SK-N-MC (cell line): Measurements from ENCODE around the gene ZNF74.

Experiments
- DNase-seq: peaks from one replicate; pipeline ENCODE4 v3.0.0-alpha.2; 2011; ENCODE audit warnings: low read depth, low spot score
- H3K27ac ChIP-seq: fragments of 200-600 bp; sonication (generic); 2 replicates; pipeline ENCODE4 v1.5.1; 2016; ENCODE audit warnings: mixed run types
- H3K36me3 ChIP-seq: fragments of 200-600 bp; sonication (generic); 2 replicates; pipeline ENCODE4 v1.6.1; 2017; ENCODE audit warnings: antibody characterized with exemption, low read length, mixed read lengths; ENCODE audit not compliant: insufficient read depth
- H3K4me3 ChIP-seq: fragments of 200-600 bp; sonication (generic); 2 replicates; pipeline ENCODE4 v1.5.1; 2016
- H3K9ac ChIP-seq: fragments of 200-600 bp; sonication (generic); 2 replicates; pipeline ENCODE4 v1.8.0; 2017; ENCODE audit warnings: mixed run types, mixed read lengths; ENCODE audit not compliant: insufficient read length
- H3K9me3 ChIP-seq: fragments of 200-600 bp; sonication (generic); 2 replicates; pipeline ENCODE4 v1.6.1; 2017; ENCODE audit warnings: low read depth, mild to moderate bottlenecking, antibody characterized with exemption, low read length, moderate library complexity, mixed read lengths
- EZH2 ChIP-seq: fragments of 200-600 bp; sonication (generic); IDR thresholded peaks from one replicate; pipeline ENCODE4 v1.6.1; 2017; ENCODE audit warnings: antibody characterized with exemption
- FOXP2 ChIP-seq: optimal IDR thresholded peaks from 2 replicates; pipeline ENCODE3; 2011; ENCODE audit warnings: mild to moderate bottlenecking, moderate library complexity; ENCODE audit not compliant: insufficient read depth; ENCODE audit errors: extremely low read length, control extremely low read depth
- POLR2AphosphoS5 ChIP-seq: IDR thresholded peaks from 2 replicates; pipeline ENCODE4 v1.6.1; 2012; ENCODE audit warnings: mild to moderate bottlenecking, low read depth, low read length, borderline replicate concordance

The ZNF74 gene

DNA sequence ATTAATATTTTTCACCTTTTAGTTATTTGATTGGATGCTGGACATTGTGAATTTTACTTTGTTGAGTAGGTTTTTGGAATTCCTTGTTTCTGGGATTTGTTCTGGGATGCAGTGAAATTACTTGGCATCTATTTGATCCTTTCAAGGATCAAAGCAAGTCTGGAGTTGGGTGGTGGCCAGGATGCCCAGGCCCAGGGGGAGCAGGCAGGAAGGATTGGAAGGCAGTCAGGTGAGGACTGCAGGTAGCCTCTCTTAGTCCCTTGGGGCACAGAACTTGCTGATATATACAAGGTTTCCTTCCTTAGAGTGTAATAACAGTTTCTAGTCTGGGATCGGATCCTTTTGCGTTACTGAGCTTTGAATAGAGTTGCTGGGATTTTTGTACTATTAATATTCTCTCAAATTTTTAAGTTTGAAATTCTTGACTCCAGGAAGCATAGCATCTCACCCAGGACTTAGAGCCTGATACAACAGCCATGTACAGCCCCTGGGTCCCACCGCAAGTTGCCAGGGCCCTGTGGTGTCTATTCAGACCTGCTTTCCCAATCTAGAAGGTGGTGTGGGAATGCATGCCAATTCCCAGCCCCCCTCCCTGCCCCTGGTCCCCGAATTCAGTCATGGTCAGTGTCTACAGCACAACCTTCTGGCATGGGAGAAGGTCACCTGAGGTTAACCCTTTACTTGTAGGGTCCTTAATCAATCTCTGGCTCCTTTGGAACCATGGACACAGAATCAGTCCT is 6.1 kb downstream of the ZNF74 start:
- Histone ChIP-seq H3K27ac (no peak overlapping the region), H3K36me3 (peaks cover 13% of the 10 kb centered on the region; the same call in 1 of the 2 replicates), H3K9me3 (no peaks in the 10 kb centered on the region), H3K9ac (no peak overlapping the region), H3K4me3 (no peak overlapping the region)
- no peak for DNase-seq
- TF ChIP-seq POLR2AphosphoS5: no peak
- TF ChIP-seq FOXP2: no peak
- no peak for TF ChIP-seq EZH2

DNA sequence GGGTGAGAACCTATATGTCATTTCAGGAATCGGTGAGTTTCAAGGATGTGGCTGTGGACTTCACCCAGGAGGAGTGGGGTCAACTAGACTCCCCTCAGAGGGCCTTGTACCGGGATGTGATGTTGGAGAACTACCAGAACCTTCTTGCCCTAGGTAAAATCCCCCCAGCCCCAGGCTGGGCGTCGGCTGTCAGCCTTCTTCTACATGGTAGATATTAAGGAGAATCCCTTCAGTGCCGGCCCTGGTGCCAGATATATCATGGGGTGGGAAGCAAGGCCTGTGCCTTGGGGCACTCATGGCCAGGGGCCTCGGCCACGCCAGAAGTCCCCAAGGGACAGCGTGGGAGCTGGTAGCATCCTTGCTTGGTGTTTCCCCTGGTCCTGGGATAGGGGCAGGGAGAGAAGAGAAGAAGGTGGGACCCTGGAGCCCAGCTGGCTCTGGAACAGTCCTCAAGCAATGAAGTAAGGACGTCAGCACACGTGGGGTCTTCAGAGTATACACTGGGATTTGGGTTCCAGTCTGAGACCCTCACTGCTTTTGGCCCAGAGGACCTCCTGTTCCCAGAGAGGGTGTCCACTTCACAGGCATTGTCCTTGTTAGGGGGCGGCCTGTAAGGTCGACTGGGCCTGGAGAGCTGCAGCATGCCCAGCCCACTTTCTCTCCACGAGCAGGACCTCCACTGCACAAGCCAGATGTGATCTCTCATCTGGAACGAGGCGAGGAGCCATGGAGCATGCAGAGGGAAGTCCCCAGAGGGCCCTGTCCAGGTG is 6.8 kb downstream of the ZNF74 start:
- TF ChIP-seq FOXP2: no peak
- TF ChIP-seq POLR2AphosphoS5: no peak
- TF ChIP-seq EZH2: no peak
- Histone ChIP-seq H3K9ac (no peak overlapping the region), H3K9me3 (no peaks in the 10 kb centered on the region), H3K4me3 (no peak overlapping the region), H3K36me3 (peaks cover 13% of the 10 kb centered on the region; the same call in 1 of the 2 replicates), H3K27ac (no peak overlapping the region)
- no peak for DNase-seq

DNA sequence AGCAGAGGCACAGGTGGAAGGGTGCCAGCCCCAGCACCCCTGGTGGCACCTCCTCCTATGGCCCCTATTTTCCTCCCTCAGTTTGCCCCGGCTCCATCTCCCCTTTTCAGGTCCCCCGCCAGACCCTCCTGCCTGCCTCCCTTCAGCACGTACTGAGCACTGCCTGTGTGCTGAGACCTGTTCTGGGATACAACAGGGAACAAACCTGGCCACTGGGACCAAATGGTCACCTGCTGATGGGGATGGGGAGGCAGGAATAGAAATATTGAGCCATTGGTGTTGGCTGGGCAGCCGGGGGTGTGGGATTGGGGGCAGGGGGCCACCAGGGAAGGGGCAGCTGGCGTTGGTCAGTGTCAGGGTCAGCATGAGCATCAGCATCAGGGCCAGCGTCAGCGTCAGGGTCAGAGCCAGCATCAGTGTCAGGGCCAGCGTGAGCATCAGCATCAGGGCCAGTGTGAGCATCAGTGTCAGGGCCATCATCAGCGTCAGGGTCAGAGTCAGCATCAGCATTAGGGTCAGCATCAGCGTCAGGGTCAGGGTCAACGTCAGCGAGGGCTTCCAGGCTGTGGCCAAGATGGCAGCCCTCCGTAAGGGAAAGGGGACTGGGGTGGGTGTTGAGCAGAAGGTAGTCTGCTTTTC is 7.5 kb downstream of the ZNF74 start:
- peaks cover 13% of the 10 kb centered on the region; the same call in 1 of the 2 replicates for H3K36me3 ChIP-seq
- no peaks in the 10 kb centered on the region for H3K9me3 ChIP-seq
- no peak overlapping the region for H3K27ac ChIP-seq
- H3K4me3 ChIP-seq: no peak overlapping the region
- no peak overlapping the region for H3K9ac ChIP-seq
- TF ChIP-seq EZH2: no peak
- no peak for TF ChIP-seq POLR2AphosphoS5
- TF ChIP-seq FOXP2: no peak
- DNase-seq: no peak

DNA sequence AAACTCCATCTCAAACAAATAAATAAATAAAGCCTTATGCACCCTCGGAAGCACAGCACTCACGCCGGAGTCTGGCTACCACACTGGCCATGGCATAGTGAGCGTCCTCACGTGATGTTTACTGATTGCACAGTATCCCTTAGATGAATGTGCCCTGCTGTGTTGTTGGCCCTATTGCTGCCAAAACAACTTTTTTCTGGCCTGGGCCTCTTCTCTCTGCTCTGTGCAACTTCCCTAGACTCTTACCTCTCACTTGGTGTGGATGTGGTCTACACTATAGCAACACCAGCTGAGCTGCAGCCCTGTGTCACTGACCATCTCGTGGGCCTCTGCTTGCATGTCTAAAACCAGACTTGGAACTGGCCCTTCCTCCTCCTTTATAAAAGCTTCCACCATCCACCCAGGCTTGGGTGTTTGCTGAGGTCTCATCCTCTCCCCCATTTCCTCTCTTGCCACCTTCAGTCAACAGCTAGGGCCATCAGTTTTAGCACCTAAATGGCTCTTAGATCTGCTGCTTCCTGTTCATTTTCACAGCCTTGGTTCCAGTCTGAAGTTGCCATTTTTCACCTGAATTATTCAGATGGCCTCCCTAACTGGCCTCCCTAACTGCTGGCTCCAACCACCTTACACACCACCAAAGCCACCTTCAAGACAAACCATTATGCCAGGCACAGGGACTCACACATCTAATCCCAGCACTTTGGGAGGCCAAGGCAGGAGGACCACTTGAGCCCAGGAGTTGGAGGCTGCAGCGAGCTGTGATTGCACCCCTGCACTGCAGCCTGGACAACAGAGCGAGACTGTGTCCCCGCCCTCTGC is 9.2 kb downstream of the ZNF74 start:
- Histone ChIP-seq H3K36me3 (peaks cover 16% of the 10 kb centered on the region; the same call in 1 of the 2 replicates), H3K9ac (no peak overlapping the region), H3K27ac (no peak overlapping the region), H3K4me3 (no peak overlapping the region), H3K9me3 (no peaks in the 10 kb centered on the region)
- TF ChIP-seq EZH2 (no peak), POLR2AphosphoS5 (no peak), FOXP2 (no peak)
- DNase-seq: no peak

DNA sequence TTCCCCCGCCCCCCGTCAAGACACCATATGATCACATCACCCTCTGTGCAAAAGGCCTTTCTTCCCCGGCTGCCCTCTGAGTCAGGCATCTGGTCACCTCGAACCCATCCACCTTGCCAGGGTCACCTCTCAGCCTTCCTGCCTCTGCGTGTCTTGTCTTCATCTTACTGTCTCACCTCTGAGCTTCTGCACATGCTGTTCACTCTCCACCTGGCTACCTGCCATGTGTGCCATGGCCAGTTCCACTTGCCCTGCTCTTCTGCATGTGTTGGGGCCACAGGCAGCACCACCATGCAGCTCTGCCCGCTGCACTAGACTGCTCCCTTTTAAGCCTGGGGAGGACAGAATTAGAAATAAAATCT is 9.8 kb downstream of the ZNF74 start:
- Histone ChIP-seq H3K9ac (no peak overlapping the region), H3K4me3 (no peak overlapping the region), H3K27ac (no peak overlapping the region), H3K9me3 (no peaks in the 10 kb centered on the region), H3K36me3 (peaks cover 16% of the 10 kb centered on the region; the same call in 1 of the 2 replicates)
- TF ChIP-seq POLR2AphosphoS5 (no peak), EZH2 (no peak), FOXP2 (no peak)
- DNase-seq: no peak

DNA sequence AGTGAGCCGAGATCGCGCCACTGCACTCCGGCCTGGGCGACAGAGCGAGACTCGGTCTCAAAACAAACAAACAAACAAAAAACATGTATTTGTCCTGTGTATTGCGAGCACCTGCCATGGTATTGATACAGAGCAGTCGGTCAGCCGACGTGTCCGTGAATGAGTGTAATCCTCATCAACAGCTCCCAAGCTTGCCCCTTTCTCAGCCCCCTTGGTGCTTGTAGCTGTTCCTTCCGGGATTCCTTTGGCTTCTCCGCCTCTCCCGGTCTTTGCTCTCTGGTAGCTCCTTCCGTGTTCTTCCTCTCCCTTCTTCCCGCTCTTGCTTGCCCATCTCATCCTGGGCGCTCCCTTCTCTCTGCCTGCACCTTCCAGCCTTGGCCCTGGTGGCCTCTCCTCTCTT is 10.9 kb downstream of the ZNF74 start:
- no peak overlapping the region for H3K27ac ChIP-seq
- DNase-seq: no peak
- TF ChIP-seq POLR2AphosphoS5 (no peak), EZH2 (no peak), FOXP2 (no peak)
- H3K36me3 ChIP-seq: peaks cover 16% of the 10 kb centered on the region; the same call in 1 of the 2 replicates
- no peaks in the 10 kb centered on the region for H3K9me3 ChIP-seq
- H3K4me3 ChIP-seq: no peak overlapping the region
- no peak overlapping the region for H3K9ac ChIP-seq

DNA sequence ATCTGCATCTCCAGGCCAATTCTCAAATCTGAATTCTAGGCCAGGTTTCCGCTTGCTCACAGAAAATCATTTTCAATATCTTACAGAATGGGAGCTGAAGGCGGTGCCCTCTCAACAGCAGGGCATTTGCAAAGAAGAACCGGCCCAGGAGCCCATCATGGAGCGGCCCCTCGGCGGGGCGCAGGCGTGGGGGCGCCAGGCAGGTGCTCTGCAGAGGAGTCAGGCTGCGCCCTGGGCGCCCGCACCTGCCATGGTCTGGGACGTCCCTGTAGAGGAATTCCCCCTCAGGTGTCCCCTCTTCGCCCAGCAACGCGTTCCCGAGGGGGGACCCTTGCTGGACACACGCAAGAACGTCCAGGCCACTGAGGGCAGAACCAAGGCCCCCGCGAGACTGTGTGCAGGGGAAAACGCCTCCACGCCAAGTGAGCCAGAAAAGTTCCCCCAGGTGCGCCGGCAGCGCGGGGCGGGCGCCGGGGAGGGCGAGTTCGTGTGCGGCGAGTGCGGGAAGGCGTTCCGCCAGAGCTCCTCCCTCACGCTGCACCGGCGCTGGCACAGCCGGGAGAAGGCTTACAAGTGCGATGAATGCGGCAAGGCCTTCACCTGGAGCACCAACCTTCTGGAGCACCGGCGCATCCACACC is 11.5 kb downstream of the ZNF74 start:
- no peak overlapping the region for H3K27ac ChIP-seq
- H3K9ac ChIP-seq: no peak overlapping the region
- H3K4me3 ChIP-seq: no peak overlapping the region
- H3K36me3 ChIP-seq: peaks cover 16% of the 10 kb centered on the region; the same call in 1 of the 2 replicates
- TF ChIP-seq EZH2: no peak
- no peak for TF ChIP-seq POLR2AphosphoS5
- no peak for DNase-seq
- no peaks in the 10 kb centered on the region for H3K9me3 ChIP-seq
